ENCODE measurements around the gene SLC13A3.

- TF ChIP-seq CTCF (IDR thresholded peaks at IDR 0.05; ENCODE audit: low read length), result no peak
- TF ChIP-seq EZH2 (IDR thresholded peaks at IDR 0.05; ENCODE audit: borderline replicate concordance, low read length), result no peak
These were observed 39.2 kb upstream of the SLC13A3 start for GRCh38 chr20:46690219-46691106.

All from OCI-LY1 (cell line).